ENCODE results near the gene ZNF207.
"Not testable (repeated sequence)": the region's sequence is repeated elsewhere in the genome, so short reads cannot be mapped to it uniquely, and the experiment has no call there.

ZNF207 gene

GRCh38 chr17:32341141-32341856 is 8.7 kb upstream of the ZNF207 start:
- DNase-seq = peak; percentile 73

- peak; percentile 78 for DNase-seq
These were observed 7.9 kb upstream of the ZNF207 start, which contains the start of gene C17orf75 for GRCh38 chr17:32341857-32342602. Gene C17orf75 (minus strand): TSS chr17:32342173. CDS start chr17:32342139, 34 bp downstream.

GRCh38 chr17:32342603-32343325 is 7.2 kb upstream of the ZNF207 start:
- DNase-seq = no peak

- DNase-seq = no peak
These were observed 3.9 kb upstream of the ZNF207 start for GRCh38 chr17:32345951-32346600.

- DNase-seq = no peak
These were observed 1.5 kb upstream of the ZNF207 start for GRCh38 chr17:32348483-32348800.

GRCh38 chr17:32349503-32349853 is 479 bp upstream of the ZNF207 start:
- DNase-seq = no peak

GRCh38 chr17:32350666-32351418 is 885 bp downstream of the ZNF207 start:
- peak; percentile 59 for DNase-seq

- DNase-seq = not testable (repeated sequence)
These were observed 2.8 kb downstream of the ZNF207 start for GRCh38 chr17:32352734-32353133.

- no peak for DNase-seq
These were observed 5.9 kb downstream of the ZNF207 start for GRCh38 chr17:32355649-32356377.

- DNase-seq = no peak
These were observed 6.4 kb downstream of the ZNF207 start for GRCh38 chr17:32356378-32356743.

- DNase-seq = no peak
These were observed 6.8 kb downstream of the ZNF207 start for GRCh38 chr17:32356750-32357149.

- DNase-seq = no peak
These were observed 7.7 kb downstream of the ZNF207 start for GRCh38 chr17:32357615-32358014.

GRCh38 chr17:32361270-32361669 is 11.3 kb downstream of the ZNF207 start:
- DNase-seq = no peak

GRCh38 chr17:32370426-32370825 is 20.5 kb downstream of the ZNF207 start:
- no peak for DNase-seq

GRCh38 chr17:32382526-32383223 is 32.7 kb downstream of the ZNF207 start:
- DNase-seq = no peak

- DNase-seq = no peak
These were observed 34.0 kb downstream of the ZNF207 start for GRCh38 chr17:32383926-32384434.

GRCh38 chr17:32385121-32385520 is 35.2 kb downstream of the ZNF207 start:
- no peak for DNase-seq

- DNase-seq = no peak
These were observed 36.0 kb downstream of the ZNF207 start for GRCh38 chr17:32385971-32386370.

GRCh38 chr17:32386844-32387243 is 36.9 kb downstream of the ZNF207 start:
- no peak for DNase-seq

GRCh38 chr17:32388128-32388527 is 38.2 kb downstream of the ZNF207 start:
- DNase-seq = not testable (repeated sequence)

Data from CD4-positive, alpha-beta T cell treated with Interleukin-4 for 4 hours (primary cell).